DOHH2 (cell line): ENCODE results near the gene SETX.

Experiments
- EZH2phosphoT487 ChIP-seq: fragments of 200-600 bp; sonication (generic); IDR thresholded peaks from 2 replicates; pipeline ENCODE4 v1.6.1; 2017; ENCODE audit warnings: borderline replicate concordance, mild to moderate bottlenecking, antibody characterized with exemption, low read length, moderate library complexity, mixed read lengths
- TF ChIP-seq, protein P1 (sequence below): fragments of 200-600 bp; sonication (generic); IDR thresholded peaks from one replicate; pipeline ENCODE4 v1.5.1; 2014; ENCODE audit warnings: antibody characterized with exemption, mild to moderate bottlenecking, low read depth, low read length; ENCODE audit not compliant: poor library complexity, severe bottlenecking

- TF ChIP-seq EZH2phosphoT487 = no peak
- TF ChIP-seq, protein P1, sequence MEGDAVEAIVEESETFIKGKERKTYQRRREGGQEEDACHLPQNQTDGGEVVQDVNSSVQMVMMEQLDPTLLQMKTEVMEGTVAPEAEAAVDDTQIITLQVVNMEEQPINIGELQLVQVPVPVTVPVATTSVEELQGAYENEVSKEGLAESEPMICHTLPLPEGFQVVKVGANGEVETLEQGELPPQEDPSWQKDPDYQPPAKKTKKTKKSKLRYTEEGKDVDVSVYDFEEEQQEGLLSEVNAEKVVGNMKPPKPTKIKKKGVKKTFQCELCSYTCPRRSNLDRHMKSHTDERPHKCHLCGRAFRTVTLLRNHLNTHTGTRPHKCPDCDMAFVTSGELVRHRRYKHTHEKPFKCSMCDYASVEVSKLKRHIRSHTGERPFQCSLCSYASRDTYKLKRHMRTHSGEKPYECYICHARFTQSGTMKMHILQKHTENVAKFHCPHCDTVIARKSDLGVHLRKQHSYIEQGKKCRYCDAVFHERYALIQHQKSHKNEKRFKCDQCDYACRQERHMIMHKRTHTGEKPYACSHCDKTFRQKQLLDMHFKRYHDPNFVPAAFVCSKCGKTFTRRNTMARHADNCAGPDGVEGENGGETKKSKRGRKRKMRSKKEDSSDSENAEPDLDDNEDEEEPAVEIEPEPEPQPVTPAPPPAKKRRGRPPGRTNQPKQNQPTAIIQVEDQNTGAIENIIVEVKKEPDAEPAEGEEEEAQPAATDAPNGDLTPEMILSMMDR = no peak
Measured at GRCh38 chr9:132309056-132309455, 45.7 kb downstream of the SETX start.
